ENCODE measurements around the gene SLAIN2.

SLAIN2 gene

DNA sequence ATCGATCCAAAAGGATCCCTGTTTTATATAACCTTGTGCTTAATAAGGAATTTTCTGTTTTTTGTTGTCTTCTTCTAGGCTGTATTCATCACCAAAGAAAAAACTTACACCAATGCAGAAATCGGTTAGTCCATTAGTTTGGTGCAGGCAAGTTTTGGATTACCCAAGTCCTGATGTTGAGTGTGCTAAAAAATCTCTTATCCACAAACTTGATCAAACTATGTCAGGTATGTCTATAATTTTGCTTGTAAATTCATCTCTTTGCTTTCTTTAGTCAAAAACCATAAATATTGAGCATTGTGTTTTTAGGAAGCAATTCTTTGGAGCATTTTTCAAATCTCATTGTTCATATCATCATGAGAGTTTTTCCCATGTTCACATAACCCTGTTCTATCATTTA is 28.4 kb downstream of the SLAIN2 start:
- DNase-seq (ENCODE audit: low read depth, low spot score) = no peak

DNA sequence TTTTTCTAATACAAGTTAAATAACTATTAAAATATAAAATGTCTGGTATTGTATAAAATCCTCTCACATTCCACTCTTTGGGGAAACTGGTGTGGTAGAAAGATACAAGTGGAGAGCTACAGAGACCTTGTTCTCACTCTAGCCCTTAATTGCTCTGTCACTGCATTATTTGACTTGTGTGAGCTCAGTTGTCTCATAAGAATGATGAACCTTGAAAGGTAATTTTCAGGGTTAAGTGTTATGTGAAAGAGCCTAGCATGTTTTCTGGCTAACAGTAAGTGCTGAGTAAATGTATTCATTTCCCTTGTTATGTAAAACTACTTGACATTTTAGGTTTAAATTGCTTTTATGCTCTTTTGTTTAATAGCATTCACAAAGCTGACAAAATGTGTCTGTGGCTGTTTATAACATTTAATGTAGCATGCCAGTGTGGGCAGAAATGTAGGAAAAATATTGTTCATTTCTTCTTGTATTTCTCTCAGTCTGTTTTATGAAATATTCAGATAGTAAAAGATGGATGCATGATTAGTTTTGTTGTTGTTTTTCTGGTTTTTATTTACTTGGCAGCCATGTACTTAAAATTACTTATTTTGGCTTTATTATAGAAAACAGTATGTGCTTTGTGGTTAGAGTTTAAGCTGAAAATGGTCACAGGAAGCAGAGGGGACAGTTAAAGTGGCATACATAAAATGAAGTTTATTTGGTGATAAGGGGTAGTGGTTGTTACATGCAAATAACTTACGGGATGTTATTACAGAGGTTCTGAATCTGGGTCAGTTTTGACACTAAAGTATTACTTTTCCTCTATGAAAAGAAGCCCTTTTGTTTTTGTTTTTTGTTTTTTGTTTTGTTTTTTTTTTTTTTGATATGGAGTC is 29.2 kb downstream of the SLAIN2 start:
- DNase-seq (ENCODE audit: low read depth, low spot score) = no peak

DNA sequence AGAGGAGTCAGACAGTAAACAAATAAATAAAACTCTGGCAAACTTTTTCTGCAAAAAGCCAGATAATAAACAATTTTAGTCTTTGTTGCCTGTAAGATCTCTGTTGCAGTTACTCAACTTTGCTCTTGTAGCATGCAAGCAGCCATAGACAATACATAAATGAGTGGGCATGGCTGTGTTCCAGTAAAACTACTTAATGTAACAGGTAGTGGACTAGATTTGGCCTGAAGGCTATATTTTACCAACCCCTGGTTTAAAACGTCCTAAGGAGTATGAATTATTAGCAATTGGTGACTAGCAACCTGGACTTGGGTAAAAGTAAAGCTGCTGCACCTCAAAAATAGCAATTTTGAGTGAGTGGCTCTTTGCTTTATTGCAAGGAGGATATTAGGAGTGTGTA is 30.9 kb downstream of the SLAIN2 start:
- no peak for DNase-seq (ENCODE audit: low read depth, low spot score)

DNA sequence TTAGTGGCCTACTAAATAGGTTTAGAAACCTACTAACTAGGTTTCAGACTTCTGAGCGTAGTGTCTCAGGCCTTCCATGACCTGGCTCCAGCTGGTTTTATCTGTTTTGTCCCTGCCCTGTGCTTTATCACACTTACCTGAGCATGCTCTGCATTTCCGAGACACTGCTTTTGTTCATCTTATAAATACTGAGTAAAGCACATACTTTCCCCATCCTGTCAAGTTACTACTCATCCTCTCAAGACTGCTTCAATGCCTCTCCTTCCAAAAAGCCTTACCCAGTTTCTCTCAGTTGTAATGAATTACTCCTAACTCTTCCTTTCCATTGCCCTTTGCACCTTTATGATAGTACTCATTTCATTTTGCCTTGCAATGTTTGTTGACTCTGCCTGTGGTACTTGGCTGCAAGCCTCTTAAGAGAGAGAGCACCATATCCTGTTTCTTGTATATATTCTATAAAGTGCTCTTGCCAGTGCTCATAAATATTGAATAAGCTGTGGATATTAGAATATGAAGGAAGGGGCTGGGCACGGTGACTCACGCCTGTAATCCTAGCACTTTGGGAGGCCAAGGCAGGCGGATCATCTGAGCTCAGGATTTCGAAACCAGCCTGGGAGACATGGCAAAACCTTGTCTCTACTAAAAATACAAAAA is 34.4 kb downstream of the SLAIN2 start:
- peak; percentile 82 for DNase-seq (ENCODE audit: low read depth, low spot score)

DNA sequence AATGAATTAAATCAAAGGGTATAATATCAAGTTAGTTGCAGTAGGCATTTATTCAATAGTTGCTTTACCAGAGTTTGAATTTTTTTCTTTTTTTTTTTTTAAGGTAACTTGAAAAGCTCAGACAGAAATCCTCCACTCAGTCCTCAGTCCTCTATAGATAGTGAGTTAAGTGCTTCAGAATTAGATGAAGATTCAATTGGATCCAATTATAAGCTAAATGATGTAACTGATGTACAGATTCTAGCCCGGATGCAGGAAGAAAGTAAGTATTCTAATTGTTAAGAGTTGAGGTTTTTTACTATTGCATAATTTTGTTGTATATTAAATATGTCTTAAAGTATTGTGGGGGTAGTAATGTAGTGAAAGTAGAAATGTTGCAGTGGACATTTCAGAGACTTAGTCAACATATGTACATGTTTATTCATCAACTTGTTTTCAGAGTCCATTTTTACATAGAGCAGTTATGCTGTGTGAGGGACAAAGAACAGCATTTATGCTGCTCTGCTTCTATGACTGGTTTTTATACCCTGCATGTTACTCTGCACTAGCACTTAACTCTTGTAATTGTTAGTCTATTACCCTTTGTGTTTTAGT is 38.4 kb downstream of the SLAIN2 start:
- DNase-seq (ENCODE audit: low read depth, low spot score) = no peak

DNA sequence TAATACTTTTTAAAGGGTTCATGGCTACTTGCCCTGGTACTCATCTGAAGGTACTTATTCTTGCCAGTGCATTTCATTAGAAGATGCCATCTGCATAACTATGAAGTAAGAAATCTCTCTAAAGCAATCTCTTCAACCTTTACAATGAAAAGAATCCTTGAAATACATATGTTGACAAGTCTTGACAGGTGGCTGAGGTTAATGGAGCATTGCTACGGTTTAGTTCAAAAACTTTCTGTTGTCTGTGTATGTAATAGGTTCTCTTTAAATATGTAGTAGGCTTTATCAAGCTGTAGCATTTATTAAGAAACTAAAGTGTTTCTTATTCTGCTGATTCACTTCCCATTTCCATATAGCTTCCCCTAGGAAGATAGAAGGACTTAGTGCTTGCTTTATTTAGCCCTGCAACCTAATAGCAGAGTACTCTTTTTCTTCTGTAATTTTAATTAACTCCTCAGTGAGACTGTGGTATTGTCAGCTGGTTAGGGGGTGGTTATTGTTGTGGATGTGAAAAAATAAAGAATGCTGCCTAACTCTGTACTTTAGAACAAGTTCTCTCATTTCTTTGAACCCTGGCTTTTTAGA is 39.3 kb downstream of the SLAIN2 start:
- no peak for DNase-seq (ENCODE audit: low read depth, low spot score)

DNA sequence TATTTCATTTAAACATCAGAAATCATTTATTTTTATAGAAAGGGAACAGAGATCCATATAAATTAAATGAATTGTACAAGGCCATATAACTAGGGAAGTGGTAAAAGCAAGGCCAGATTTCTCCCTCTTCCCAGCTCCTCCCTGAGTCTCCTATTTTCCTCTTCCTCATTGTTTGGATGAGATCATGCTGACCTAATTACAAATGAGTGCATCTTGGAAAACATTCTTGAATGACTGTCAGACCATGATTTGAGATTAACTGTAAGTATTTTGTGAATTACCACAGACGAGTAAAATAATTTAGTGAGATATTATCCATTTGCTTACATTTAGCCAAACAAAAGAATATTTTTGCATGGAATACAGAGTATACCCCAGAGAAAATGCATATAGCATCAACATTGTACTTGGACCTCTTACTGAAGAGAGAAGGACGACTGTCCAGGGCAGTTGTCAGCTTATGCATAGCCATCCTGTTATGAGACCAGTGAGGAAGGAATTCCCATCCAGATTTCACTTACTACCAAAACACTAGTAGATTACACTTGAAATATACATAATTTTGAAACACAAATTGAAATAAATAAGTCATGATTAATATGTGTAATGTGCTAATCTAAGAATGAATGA is 47.3 kb downstream of the SLAIN2 start:
- no peak for DNase-seq (ENCODE audit: low read depth, low spot score)

DNA sequence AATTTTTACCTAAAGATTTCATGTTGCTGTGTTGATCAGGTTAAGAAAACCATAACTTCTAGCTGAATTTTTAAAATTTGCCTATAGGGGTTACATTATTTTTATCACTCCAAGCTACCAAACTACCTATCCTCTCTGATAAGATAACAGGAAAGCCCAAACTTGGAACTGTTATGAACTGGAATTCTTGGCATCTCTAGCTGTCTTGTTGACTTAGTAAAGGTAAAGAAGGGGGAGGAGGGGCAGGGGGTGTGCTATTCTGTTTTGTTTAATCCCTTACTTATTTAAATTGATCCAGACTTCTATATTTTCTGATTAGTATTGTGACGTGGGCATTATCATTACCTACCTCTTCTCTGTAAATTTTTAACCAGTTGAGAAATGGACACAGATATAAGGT is 54.7 kb downstream of the SLAIN2 start:
- DNase-seq (ENCODE audit: low read depth, low spot score) = no peak

DNA sequence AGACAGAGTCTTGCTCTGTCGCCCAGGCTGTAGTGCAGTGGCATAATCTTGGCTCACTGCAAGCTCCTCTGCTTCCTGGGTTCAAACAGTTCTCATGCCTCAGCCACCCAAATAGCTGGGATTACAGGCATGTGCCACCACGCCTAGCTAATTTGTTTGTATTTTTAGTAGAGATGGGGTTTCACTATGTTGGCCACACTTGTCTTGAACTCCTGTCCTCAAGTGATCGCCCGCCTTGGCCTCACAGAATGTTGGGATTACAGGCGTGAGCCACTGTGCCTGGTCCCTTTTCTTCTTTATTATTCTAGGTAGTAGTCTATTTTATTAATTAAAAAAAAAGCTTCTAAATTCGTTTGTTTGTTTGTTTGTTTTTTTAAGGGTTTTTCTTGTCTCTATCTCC is 59.1 kb downstream of the SLAIN2 start:
- DNase-seq (ENCODE audit: low read depth, low spot score) = no peak

DNA sequence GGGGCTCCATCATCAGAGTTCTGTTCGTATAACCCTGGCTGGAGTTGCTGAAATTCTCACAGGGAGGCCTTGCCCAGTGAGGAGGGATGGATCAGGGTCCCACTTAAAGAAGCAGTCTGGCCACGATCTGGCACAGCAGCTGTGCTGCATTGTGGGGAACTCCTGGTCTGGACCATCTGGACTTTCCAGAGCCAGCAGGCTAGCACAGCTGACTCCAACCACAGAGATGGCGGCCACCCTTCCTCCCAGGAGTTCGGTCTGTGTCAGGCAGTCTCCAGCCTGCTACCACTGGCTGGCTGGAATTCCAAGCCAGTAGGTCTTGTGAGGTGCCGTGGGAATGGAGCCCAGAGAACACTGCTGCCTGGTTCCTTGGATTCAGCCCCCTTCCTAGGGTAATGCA is 62.0 kb downstream of the SLAIN2 start:
- no peak for DNase-seq (ENCODE audit: low read depth, low spot score)

DNA sequence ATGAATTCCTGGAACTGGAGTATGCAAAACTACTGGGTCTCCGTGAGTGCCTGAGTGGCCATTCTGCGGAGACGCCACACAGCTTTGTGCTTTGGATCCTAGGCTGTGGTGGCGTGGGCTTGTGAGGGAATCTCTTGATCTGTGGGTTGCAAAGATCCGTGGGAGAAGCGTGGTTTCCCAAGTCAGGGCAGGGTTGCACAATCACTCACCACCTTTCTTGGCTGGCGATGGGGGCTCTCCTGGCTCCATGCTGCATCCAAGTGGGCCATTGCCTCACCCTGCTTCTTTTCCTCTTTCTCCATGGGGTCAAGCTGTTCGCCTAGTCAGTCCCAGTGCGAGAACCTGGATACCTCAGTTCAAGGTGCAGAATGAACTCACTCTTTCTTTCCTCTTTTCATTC is 62.5 kb downstream of the SLAIN2 start:
- DNase-seq (ENCODE audit: low read depth, low spot score) = no peak

DNA sequence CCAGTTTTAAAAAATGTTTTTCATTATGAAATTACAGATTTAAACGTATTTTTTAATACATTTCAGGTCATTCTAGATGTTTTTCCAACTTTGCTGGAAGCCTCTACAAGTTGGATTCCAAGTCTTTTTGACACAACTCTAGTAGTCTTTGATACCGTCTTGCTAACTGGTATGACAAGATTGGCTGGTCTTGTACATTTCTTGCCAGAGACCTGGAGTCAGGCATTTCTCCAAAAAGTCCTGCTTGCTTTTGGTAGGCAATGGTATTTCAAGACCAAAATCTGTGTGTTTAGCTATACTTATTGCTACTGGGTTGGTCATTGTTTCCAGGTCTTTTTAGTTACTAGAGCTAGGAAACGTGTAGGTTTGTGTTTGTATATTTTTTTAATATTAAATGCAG is 64.6 kb downstream of the SLAIN2 start:
- no peak for DNase-seq (ENCODE audit: low read depth, low spot score)

DNA sequence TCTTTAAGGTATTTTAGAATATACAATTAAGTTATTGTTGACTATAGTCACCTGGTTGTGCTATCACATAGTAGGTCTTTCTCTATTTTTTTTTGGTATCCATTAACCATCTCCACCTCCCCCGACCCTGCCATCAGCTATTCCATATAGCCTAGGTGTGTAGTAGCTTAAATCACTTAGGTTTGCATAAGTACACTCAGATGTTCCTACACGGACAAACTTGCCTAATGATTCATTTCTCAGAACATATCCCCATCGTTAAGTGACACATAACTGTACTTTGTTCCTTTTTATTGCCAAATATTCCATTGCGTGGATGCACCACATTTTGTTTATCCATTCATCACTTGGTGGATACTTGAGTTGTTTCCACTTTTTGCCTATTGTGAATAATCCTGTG is 67.9 kb downstream of the SLAIN2 start:
- no peak for DNase-seq (ENCODE audit: low read depth, low spot score)

DNA sequence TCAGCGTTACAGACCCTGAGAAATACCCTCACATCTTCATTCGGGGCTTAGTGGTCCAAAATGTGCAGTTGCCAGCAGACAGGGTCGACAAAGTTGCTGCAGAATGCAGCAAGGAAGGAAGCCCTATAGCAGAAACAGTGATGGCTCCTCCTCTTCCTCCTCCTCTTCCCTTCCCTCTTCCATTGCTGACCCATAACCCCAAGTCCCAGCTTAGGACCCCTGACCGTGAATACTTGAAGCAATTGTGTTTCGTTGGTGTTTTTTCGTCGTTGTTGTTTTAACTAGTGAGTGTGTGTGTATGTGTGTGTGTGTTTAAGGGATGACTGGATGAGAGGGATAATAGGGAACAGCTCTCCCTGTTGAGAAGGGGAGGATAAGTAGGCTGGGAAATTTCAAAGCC is 69.5 kb downstream of the SLAIN2 start:
- no peak for DNase-seq (ENCODE audit: low read depth, low spot score)

DNA sequence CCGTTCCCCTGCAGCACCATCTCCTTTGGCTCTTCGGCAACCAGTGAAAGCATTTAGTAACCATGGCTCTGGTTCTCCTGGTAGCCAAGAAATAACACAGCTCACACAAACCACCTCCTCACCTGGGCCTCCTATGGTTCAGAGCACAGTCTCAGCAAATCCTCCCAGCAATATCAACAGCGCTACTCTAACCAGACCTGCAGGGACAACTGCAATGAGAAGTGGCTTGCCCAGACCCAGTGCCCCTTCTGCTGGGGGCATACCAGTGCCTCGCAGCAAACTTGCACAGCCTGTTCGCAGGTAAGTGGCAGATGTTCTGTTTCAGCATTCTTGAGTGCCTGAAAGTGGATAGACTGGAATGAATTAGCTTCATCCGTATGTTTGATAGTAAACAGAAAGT is 78.8 kb downstream of the SLAIN2 start:
- no peak for DNase-seq (ENCODE audit: low read depth, low spot score)

DNA sequence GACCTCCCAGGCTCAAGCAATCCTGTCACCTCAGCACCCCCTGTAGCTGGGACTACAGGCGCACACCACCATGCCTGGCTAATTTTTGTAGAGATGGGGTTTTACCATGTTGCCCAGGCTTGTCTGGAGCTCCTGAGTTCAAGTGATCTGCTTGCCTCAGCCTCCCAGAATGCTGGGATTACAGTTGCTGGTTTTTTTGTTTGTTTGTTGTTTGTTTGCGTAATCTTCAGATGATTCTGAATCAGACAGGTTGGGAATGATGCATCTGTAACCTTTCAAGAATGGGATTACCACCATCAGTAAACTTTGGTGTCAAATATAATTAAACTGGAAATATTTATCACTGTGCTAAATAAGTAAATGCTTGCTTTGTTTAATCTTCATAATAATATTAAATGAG is 79.8 kb downstream of the SLAIN2 start:
- DNase-seq (ENCODE audit: low read depth, low spot score) = no peak

DNA sequence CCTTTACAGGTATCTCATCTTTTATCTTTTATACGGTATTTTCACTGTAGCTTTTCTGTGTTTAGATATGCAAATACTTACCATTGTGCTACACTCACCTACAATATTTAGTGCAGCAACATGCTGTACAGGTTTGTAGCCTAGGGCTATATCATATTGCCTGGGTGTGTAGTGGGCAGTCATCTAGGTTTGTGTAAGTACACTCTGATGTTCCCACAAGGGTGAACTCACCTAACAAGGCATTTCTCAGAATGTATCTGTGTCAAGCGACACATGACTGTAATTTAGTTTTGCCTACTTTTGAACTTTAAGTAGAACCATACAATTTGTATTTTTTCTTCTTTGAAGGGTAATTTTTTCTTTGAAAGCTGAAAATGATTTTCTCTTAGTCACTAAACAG is 87.6 kb downstream of the SLAIN2 start:
- DNase-seq (ENCODE audit: low read depth, low spot score) = no peak

DNA sequence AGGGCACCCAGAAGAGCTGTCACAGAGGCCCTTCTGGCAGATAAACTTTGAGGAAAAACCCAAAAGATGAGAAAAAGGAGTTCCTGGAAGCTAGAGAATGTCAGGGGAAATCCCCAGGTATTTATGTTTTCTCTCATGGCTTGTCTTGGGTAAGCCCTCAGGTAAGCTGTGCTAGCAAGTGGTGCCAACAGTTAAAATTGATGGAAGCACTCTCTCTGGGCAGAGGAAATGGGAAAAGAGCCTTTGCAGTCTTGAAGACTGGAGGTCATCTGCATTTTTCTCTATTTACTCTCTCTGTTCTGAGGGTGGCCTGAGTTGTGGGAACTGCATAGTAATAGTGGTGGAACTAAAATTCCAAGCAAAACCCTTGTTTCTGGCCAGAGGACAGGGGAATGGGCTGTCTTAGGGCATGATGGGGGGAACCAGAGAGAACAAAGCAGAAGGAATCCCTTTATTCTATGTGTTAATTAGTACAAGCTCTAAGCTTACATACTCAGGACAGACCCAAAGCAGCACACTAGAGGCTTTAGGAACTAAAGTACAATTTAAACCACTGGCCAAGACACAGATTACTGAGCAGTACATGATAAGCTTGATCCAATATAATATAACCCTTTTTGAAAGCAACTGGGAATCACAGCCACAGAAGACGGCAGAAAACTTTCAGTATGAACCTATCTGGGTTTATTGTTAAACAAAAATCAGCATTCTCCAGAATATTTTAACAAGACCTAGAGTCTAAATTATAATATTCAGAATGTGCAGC is 88.6 kb downstream of the SLAIN2 start:
- no peak for DNase-seq (ENCODE audit: low read depth, low spot score)

DNA sequence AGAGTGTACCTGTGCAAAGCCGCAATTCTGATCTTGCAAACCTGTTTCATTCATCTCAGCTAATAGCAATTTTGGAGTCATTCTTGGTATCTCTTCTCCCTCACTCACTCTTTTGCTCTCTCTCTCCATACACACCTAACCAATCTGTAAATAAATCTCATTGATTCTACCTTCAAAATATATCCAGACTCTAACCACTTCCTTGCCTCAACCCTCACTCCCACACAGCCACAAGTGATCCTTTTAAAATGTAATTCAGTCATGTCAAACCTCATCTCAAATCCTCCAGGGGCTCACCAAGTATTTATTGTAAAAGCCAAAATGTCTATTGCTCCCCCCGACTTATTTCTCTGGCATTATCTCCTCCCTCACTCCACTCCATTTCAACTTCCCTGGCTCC is 90.1 kb downstream of the SLAIN2 start:
- DNase-seq (ENCODE audit: low read depth, low spot score) = no peak

DNA sequence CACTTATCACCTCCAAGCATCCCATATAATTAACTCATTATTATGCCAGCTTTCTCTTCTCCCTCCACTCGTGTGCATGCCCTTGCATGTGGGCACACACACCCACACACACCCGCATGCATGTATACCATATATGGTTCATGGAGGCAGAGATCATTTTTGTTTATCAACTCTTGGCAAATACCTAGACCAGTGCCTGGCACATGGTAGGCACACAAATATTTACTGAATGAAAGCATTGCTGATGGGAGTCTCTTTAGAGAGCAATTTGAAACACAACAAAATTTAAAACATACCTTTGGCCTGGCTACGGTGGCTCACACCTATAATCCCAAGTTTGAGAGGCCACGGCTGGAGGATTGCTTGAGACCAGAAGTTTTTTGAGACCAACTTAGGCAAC is 90.7 kb downstream of the SLAIN2 start:
- no peak for DNase-seq (ENCODE audit: low read depth, low spot score)

DNA sequence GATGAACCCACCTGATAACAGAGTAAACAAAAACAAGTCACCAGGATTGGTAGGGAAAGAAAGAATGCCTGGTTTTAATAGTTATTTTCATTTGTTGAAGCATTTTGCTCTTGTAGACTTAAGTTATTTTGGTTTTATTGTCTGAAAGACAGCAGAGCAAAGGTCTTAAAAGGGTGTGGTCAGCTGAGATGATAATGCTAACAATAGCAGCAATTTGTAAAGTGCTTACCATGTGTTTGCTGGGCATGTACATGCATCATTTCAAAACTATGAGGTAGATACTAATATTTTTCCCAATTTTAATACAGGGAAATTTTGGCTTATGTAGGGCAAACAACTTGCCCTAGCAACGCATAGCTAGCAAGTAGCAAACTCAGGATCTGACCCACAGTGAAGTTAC is 95.0 kb downstream of the SLAIN2 start:
- no peak for DNase-seq (ENCODE audit: low read depth, low spot score)

Measured in brain pericyte (primary cell).